B cell (primary cell): ENCODE measurements around the gene PTP4A1.

Experiments
- EZH2 ChIP-seq: IDR thresholded peaks from 2 replicates; pipeline ENCODE4 v1.6.1; 2012; ENCODE audit warnings: borderline replicate concordance, low read depth, mild to moderate bottlenecking, moderate library complexity, low read length; ENCODE audit not compliant: insufficient read depth, poor library complexity, severe bottlenecking
- TF ChIP-seq, protein P1 (sequence below): fragments of 200-600 bp; IDR thresholded peaks from one replicate; pipeline ENCODE4 v1.8.0; 2022; ENCODE audit warnings: antibody characterized with exemption, mild to moderate bottlenecking

GRCh38 chr6:63576147-63576772, 4.0 kb downstream of the PTP4A1 start:
- TF ChIP-seq, protein P1, sequence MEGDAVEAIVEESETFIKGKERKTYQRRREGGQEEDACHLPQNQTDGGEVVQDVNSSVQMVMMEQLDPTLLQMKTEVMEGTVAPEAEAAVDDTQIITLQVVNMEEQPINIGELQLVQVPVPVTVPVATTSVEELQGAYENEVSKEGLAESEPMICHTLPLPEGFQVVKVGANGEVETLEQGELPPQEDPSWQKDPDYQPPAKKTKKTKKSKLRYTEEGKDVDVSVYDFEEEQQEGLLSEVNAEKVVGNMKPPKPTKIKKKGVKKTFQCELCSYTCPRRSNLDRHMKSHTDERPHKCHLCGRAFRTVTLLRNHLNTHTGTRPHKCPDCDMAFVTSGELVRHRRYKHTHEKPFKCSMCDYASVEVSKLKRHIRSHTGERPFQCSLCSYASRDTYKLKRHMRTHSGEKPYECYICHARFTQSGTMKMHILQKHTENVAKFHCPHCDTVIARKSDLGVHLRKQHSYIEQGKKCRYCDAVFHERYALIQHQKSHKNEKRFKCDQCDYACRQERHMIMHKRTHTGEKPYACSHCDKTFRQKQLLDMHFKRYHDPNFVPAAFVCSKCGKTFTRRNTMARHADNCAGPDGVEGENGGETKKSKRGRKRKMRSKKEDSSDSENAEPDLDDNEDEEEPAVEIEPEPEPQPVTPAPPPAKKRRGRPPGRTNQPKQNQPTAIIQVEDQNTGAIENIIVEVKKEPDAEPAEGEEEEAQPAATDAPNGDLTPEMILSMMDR: no peak
- no peak for TF ChIP-seq EZH2
